IMR-90 (cell line): ENCODE data around the gene CCM2.

Experiments used
- FOS ChIP-seq: fragments of 150-350 bp; IDR thresholded peaks from 2 replicates; pipeline ENCODE4 v1.6.1; 2016; ENCODE audit warnings: low read depth, low read length
- MAFK ChIP-seq: IDR thresholded peaks from 2 replicates; pipeline ENCODE4 v1.6.1; 2012; ENCODE audit warnings: low read depth, low read length, improper control_type of control experiment
- MAZ ChIP-seq: IDR thresholded peaks from 2 replicates; pipeline ENCODE4 v1.6.1; 2012; ENCODE audit warnings: low read depth, mild to moderate bottlenecking, low read length, improper control_type of control experiment, moderate library complexity, borderline replicate concordance
- POLR2A ChIP-seq: IDR thresholded peaks from 2 replicates; pipeline ENCODE4 v1.6.1; 2012; ENCODE audit warnings: mild to moderate bottlenecking, low read depth, low read length
- RAD21 ChIP-seq: IDR thresholded peaks from 2 replicates; pipeline ENCODE4 v1.6.1; 2012; ENCODE audit warnings: low read length, improper control_type of control experiment
- RFX5 ChIP-seq: IDR thresholded peaks from 2 replicates; pipeline ENCODE4 v1.8.0; 2012; ENCODE audit warnings: low read depth, mild to moderate bottlenecking, low read length, moderate library complexity
- SMC3 ChIP-seq: fragments of 150-350 bp; IDR thresholded peaks from 2 replicates; pipeline ENCODE4 v1.6.1; 2016; ENCODE audit warnings: low read depth, mild to moderate bottlenecking, antibody characterized with exemption, low read length, moderate library complexity
- TF ChIP-seq, protein P1 (sequence below): conservative IDR thresholded peaks from 2 replicates; pipeline ENCODE4 v1.5.1; 2012; ENCODE audit warnings: mild to moderate bottlenecking, low read depth, low read length, improper control_type of control experiment

DNA sequence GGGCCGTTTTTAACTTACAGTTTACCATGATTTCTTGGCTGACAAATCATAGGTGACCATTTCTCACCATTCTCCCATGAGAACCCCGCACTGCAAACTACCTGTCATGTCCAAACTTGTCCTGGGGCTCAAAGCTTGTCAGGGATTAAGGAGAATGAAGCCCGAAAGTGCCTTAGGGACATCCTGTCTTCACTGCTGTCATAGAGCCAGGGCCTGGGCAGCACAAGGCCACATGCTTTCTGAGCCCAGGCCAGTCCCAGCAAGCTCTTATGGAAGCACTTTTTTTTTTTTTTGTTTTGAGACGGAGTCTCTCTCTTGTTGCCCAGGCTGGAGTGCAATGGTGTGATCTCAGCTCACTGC is 33.9 kb downstream of the CCM2 start:
- no peak for TF ChIP-seq RFX5
- TF ChIP-seq, protein P1, sequence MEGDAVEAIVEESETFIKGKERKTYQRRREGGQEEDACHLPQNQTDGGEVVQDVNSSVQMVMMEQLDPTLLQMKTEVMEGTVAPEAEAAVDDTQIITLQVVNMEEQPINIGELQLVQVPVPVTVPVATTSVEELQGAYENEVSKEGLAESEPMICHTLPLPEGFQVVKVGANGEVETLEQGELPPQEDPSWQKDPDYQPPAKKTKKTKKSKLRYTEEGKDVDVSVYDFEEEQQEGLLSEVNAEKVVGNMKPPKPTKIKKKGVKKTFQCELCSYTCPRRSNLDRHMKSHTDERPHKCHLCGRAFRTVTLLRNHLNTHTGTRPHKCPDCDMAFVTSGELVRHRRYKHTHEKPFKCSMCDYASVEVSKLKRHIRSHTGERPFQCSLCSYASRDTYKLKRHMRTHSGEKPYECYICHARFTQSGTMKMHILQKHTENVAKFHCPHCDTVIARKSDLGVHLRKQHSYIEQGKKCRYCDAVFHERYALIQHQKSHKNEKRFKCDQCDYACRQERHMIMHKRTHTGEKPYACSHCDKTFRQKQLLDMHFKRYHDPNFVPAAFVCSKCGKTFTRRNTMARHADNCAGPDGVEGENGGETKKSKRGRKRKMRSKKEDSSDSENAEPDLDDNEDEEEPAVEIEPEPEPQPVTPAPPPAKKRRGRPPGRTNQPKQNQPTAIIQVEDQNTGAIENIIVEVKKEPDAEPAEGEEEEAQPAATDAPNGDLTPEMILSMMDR, result no peak
- TF ChIP-seq RAD21, result no peak
- no peak for TF ChIP-seq POLR2A
- no peak for TF ChIP-seq FOS
- TF ChIP-seq MAZ, result no peak
- no peak for TF ChIP-seq MAFK
- TF ChIP-seq SMC3, result no peak
